ACHN (cell line): ENCODE measurements around the gene MIOX.

Experiments used
- DNase-seq: peaks from one replicate; pipeline ENCODE4 v3.0.0-alpha.2; 2015
- in situ Hi-C: cut with HindIII; loops from 2 replicates; pipeline ENCODE4 v1.10.0; 2017; ENCODE audit warnings: low sequenced_read_pairs, low pct_ligation_motif_present, low pct_unique_long_range_greater_than_20kb

The MIOX gene

GRCh38 chr22:50447576-50448551, 38.8 kb upstream of the MIOX start:
- in situ Hi-C loops = no loop called here
- no peak for DNase-seq

- in situ Hi-C loops = no loop called here
- no peak for DNase-seq
Measured at GRCh38 chr22:50452649-50453048, 34.0 kb upstream of the MIOX start.

- DNase-seq = no peak
- in situ Hi-C loops = no loop called here
Measured at GRCh38 chr22:50454556-50455075, 32.0 kb upstream of the MIOX start.

DNA sequence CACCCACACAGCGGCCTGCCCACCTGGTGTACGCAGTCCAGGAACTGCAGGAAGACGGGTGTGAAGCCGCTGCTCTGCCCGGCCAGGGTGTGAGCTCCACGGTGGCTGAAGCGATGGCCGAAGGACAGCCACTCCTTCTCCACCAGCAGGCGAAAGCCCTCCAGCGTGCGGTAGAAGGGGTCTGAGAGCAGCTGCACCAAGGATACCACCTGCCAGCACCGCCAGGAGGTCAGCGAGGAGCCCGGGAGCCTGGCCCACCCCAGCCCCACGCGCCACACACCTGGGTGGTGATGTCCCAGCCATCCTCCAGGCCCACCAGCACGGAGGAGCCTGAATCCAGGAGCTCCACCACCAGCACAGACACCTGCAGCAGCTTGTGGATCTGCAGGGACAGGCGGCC, 31.5 kb upstream of the MIOX start:
- in situ Hi-C loops = no loop called here
- no peak for DNase-seq

GRCh38 chr22:50456026-50456425, 30.6 kb upstream of the MIOX start:
- DNase-seq = no peak
- in situ Hi-C loops = no loop called here

- in situ Hi-C loops = no loop called here
- no peak for DNase-seq
Measured at GRCh38 chr22:50456466-50457234, 30.0 kb upstream of the MIOX start.

DNA sequence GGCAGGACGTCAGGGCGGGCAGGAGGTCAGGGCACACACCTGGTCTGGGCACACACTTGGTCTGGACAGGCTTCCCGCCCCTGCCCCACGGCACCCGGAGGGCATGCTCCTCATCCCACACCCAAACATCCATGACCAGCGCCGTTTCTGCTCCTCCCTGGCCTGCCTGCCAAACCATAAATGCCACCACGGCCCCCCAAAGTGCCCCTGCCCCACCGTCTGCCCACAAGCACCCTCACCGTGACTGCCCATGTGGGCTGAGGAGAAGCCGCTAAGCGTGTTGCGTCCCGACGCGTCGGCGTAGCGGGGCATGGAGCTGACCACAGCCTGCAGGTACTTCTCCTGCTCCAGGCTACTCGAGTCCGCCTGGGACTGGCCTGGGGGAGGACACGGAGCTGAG, 27.6 kb upstream of the MIOX start:
- in situ Hi-C loops = no loop called here
- no peak for DNase-seq

DNA sequence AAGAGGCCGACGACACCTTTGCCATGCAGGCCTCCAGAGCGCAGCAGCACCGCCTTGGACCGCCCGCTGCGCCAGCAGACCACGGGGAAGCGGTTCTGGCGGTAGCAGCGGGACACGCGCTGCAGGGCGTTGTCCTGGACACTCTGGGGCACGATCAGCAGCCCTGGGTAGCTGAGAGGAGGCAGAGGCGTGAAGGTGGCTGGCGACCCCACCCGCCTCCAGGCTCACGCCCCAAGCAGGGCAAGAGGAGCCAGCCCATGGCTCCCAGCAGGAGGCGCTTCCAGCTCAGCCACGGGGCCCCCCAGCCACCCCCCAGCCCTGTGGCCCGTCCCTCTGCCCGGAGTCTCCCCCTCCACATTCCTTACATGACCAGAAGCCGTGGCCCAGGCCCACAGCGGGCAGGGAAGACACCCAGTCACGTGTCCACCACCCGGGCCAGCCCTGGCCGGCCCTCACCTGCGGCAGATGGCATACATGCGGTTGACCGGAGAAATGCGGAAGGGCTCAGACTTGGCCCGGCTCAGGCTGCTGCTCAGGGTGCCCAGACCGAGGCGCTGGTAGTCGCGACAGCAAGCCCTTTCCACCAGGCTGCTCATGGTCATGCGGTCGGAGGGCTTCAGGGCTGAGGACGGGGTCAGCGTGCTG, 27.0 kb upstream of the MIOX start:
- in situ Hi-C loops = no loop called here

DNA sequence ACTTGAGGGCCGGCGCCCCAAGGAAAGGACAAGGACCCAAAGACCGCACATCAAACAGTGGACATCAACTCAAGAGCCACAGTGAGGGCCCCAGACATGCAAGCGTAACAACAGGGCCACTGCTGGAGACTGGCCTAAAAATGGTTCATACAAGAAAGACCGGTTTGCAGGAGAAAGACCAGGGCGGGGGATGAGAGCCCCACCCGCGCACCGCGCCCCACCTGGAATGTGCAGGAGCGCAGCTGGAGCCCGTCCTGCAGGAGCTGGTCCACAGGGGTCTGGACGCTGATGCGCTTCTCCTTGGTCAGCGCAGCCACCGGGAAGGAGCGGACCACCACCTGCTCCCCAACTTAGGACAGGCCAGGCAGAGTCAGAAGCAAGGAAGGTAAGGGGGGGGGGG, 25.7 kb upstream of the MIOX start:
- in situ Hi-C loops = no loop called here
- no peak for DNase-seq

More for the DNA sequence above, 27.0 kb upstream of the MIOX start:
- no peak for DNase-seq

- no peak for DNase-seq
- in situ Hi-C loops = no loop called here
Measured at GRCh38 chr22:50461536-50461935, 25.1 kb upstream of the MIOX start.

DNA sequence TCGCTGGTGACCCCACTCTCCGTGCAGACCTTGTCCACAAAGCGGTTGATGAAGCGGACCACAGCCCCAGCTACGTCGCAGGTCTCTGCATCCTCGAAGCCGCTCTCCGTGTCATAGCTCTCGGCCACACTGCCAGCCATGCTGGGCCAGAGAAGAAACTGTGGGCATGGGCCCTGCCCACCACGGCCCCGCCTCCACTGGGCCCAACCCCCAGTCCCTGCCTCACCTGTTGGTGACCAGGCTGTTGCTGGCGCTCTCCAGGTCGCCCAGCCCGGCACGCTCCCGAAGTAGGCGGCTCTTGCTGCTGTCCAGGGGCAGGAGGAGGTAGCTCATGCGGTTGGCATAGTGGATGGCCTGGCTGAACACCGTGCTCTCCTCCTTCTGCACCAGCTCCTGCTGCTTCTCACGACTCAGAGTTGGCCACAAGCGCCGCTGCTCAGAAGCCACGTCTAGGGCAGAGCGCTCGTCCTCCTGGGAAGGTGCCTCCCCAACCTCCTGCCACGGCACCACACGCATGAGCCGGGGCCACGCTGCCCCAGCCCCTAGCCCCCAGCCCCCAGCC, 24.6 kb upstream of the MIOX start:
- DNase-seq = no peak
- in situ Hi-C loops = no loop called here

DNA sequence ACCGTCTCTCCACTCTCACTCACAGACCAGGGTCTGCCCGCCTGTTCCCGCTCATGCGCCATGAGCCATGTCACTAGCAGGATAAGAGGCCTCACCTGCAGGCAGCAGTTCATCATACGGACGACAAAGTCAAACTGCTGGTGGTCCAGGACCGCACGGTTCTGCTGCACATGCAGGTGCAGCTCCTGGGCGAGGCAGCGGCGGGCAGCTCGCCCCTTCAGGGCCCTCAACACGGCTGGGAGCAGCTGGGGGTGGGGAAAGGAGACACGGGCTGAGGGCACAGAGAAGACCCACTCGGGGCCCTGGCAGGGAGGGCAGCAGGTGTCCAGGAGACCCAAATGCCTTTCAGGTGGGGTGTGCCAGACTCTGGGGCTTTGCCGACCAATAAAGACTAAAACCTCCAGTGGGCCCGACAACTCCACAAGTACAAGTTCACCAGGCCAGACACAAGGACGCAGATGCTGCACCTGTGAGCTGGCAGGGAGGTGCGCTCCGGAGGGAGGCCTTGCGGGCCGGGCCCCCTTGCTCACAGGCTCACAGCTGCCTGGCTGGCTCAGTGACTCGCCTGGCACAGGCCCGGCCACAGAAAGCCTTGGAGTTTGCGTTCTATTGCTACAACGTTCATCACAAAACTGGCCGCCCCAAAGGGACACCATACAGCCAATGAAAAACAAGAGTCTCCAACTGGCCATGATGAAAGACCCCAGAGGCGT, 23.3 kb upstream of the MIOX start:
- DNase-seq = no peak
- in situ Hi-C loops = no loop called here

DNA sequence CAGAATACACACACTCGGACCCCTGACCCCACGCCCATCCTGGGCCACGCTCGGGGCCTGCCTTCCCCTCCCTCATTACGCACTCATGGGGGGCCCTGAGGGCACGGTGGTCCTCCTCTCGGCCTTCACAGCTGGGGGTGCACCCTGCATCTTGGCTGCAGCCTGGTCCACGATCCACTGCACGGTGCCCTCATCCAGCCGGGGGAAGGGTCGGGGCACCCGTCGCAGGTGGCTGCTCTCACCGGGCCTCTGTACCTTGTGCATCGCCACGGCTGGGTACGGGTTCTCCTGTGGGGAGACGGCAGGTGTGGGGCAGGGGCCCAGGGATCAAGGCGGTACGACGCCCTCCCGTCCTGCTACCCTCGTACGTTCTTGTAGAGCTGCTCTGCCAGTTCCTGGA, 22.2 kb upstream of the MIOX start:
- no peak for DNase-seq
- in situ Hi-C loops = no loop called here

DNA sequence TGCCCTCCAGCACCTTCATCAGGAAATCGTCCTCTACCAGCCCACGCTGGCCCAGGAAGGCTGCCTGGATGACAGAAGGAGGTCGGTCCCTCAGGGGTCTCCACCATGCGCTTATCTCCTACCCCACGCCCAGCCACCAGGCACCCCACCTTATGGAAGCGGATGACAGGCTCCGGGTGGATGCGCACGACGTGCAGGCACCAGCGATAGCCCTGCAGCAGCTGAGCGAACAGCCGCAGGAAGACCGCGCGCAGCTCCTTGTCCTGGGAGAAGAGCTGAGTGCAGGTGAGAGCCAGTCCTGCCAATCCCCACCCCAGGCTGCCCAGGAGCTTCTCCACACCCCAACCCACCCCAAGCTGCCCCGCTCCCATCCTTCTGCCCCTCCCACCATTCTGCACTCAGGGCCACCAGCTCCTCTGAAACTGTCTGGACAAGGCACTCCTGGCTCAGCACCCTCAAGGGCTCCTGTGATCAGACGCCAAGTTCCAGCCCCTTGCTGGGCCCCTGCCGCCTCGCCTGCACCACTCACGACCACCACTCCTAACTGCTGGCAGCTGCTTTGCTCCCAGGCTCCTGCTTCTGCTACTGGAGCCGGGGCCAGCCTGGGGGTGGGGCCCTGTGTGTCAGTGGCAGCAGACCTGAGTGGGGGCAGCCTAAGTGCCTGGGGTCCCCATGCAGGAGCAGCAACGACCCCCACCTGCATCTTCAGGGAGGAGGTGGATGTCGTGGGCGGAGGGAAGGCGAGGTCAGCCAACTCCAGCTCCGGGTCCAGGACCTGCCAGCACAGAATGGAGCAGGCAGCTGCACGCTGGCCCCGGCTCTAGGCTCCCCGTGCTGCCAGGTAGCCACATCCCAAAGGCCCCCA, 21.4 kb upstream of the MIOX start:
- in situ Hi-C loops = no loop called here
- no peak for DNase-seq

GRCh38 chr22:50467341-50467740, 19.3 kb upstream of the MIOX start:
- DNase-seq = no peak
- in situ Hi-C loops = no loop called here

- in situ Hi-C loops = no loop called here
- no peak for DNase-seq
Measured at GRCh38 chr22:50467773-50468440, 18.8 kb upstream of the MIOX start.

- in situ Hi-C loops = no loop called here
- no peak for DNase-seq
Measured at GRCh38 chr22:50468626-50469025, 18.0 kb upstream of the MIOX start.
